Measurements from ENCODE around the gene EXD3. TPM values are rescaled to one million over a fixed set of nuclear protein-coding genes. Genes with fewer than 3 reads are reported as not detected.

Gene EXD3
- total and polyA plus RNA-seq, 2 of the 13 experiments (the other 11 are each of a cell fraction or from before 2014, with no cell fraction given), result 2.7 to 4.8 TPM

DNA sequence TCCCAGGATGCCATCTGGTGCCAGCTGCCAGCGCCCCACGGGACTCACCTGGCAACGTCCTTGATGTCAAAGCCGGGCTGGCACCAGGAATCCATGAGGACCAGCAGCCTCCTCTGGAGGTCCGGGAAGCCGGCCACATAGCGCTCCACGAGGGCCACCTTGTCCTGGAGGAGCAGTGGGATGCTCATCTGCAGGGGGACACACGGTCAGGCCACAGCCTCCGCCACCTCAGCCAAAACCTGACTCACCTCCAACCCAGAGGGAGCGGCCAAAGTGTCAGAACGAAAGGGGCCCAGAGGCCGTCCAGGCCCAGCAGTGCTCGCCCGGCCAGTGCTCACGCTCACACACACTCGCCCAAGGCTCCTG lies 56.5 kb downstream of the EXD3 start:
- CTCF ChIA-PET (ENCODE audit: low intra/inter-chr PET ratio, low total read pairs), result no interaction called here
- peaks cover 3 to 10% of the 10 kb centered on the region in 2 experiments; a peak in 2 of 5 replicates for H3K27me3 ChIP-seq (ENCODE audit: control insufficient read depth in 1 of 2, insufficient read depth in 2 of 2, low read length in 2 of 2)
- WGBS (ENCODE audit: low lambda C conversion rate), result 0% methylated on average over 2 of the region's 17 CpGs
- TF ChIP-seq PATZ1 (CRISPR knock-in tag; IDR thresholded peaks at IDR 0.05) (no peak), ETS1 (CRISPR knock-in tag; IDR thresholded peaks at IDR 0.05) (no peak), MXD1 (CRISPR knock-in tag; IDR thresholded peaks at IDR 0.05) (no peak), ZNF883 (CRISPR knock-in tag; IDR thresholded peaks at IDR 0.05; ENCODE audit: not compliant biosample characterization) (no peak), TBX3 (IDR thresholded peaks at IDR 0.05; ENCODE audit: borderline replicate concordance) (no peak), FOXO1 (CRISPR knock-in tag; IDR thresholded peaks at IDR 0.05) (no peak), ARHGAP35 (CRISPR knock-in tag; IDR thresholded peaks at IDR 0.05; ENCODE audit: borderline replicate concordance) (no peak), SIN3A (IDR thresholded peaks at IDR 0.05; ENCODE audit: borderline replicate concordance, low read depth, low read length) (no peak)
- no peak overlapping the region for H3K4me2 ChIP-seq (ENCODE audit: low read depth, low read length)
- no peak overlapping the region for H2AFZ ChIP-seq (ENCODE audit: low read length)
- in situ Hi-C loops (cut with HindIII; ENCODE audit: extremely low pct_ligation_motif_present, low pct_unique_long_range_greater_than_20kb) (no loop called here), intact Hi-C loops (cut with micrococcal nuclease; ENCODE audit: unreplicated experiment) (no loop called here)
- POLR2A ChIA-PET, result no interaction called here
- H3K79me2 ChIP-seq (ENCODE audit: insufficient read depth, low read length), result no peaks in the 10 kb centered on the region
- H3K9me3 ChIP-seq (ENCODE audit: low read length), result no peaks in the 10 kb centered on the region
- H3K4me1 ChIP-seq (ENCODE audit: insufficient read depth, low read length), result peaks cover 8% of the 10 kb centered on the region; the same call in 1 of the 2 replicates
- ATAC-seq (no peak), DNase-seq (ENCODE audit: low spot score) (no peak), FAIRE-seq (no peak)
- H3K4me3 ChIP-seq (replicated peaks in 1 of 3; ENCODE audit: insufficient read depth in 1 of 3, low read depth in 2 of 3, low read length in 3 of 3), result no peak overlapping the region
- H3K9ac ChIP-seq (ENCODE audit: insufficient read depth, low read depth, low read length), result no peak overlapping the region
- BruUV-seq (replicated peaks), result no TSS peak
- H3K36me3 ChIP-seq (replicated peaks in 1 of 2; ENCODE audit: control insufficient read depth in 1 of 2, insufficient read depth in 2 of 2, low read length in 2 of 2), result no peaks in the 10 kb centered on the region
- no peaks in the 10 kb centered on the region for H4K20me1 ChIP-seq (ENCODE audit: insufficient read depth, low read length)
- no peak overlapping the region for H3K27ac ChIP-seq (ENCODE audit: extremely low read length, insufficient read depth, low read length)
